Peyer's patch (tissue), 4 donors: ENCODE data around the gene SPEM2. TPM values are rescaled to one million over a fixed set of nuclear protein-coding genes. Genes with fewer than 3 reads are reported as not detected.
A peak's percentile ranks its signal among the peaks of the same experiment; 100 is the strongest.
"Not testable (repeated sequence)": the region's sequence is repeated elsewhere in the genome, so short reads cannot be mapped to it uniquely, and the experiment has no call there.

Source experiments
- DNase-seq, 3 donors: peaks; one replicate each; pipeline ENCODE4 v3.0.0-alpha.2; 2017 to 2019
- H3K27ac ChIP-seq, 4 donors: fragments of 200-600 bp; sonication (generic); one replicate each; pipeline ENCODE4 v1.5.1; 2016 to 2019
- H3K27me3 ChIP-seq, 2 donors: fragments of 200-600 bp; sonication (generic); one replicate each; pipeline ENCODE4 v1.5.1; 2019
- H3K36me3 ChIP-seq, 3 donors: fragments of 200-600 bp; sonication (generic); one replicate each; pipeline ENCODE4 v1.5.1; 2016 to 2019
- H3K4me1 ChIP-seq, 4 donors: fragments of 200-600 bp; sonication (generic); one replicate each; pipeline ENCODE4 v1.5.1; 2016 to 2019
- H3K4me3 ChIP-seq, 4 donors: fragments of 200-600 bp; sonication (generic); 1 replicate in 3 of 4; 2 replicates in 1 of 4; pipeline ENCODE4 v1.5.1; 2016 to 2019; ENCODE audit warnings: mild to moderate bottlenecking in 1 of 4
- H3K9me3 ChIP-seq, 4 donors: fragments of 200-600 bp; sonication (generic); one replicate each; pipeline ENCODE4 v1.5.1; 2016 to 2019; ENCODE audit warnings: mild to moderate bottlenecking in 1 of 4
- CTCF ChIP-seq, 6 experiments: fragments of 450-650 bp in 4 of 6; fragments of 200-600 bp in 2 of 6; sonication (generic) in 1 of 6; IDR thresholded peaks; one replicate each; pipeline ENCODE4 v1.5.1; 2017 to 2019; ENCODE audit warnings: antibody characterized with exemption in 6 of 6, mild to moderate bottlenecking in 3 of 6, moderate library complexity in 1 of 6
- POLR2A ChIP-seq, 2 donors: fragments of 450-650 bp; IDR thresholded peaks; one replicate each; pipeline ENCODE4 v1.5.1; 2017; ENCODE audit warnings: antibody characterized with exemption in 2 of 2, mild to moderate bottlenecking in 2 of 2, moderate library complexity in 2 of 2
- total RNA-seq, 4 donors: library from RNA; depleted of rRNA; stranded (reverse); fragments of >200 nt; gene quantifications; one replicate each; pipeline ENCODE4 v1.1.0, GENCODE V29; 2016

SPEM2 gene
- total RNA-seq, 4 donors from 2014 or later, result not detected

- H3K9me3 ChIP-seq, result no peaks in the 10 kb centered on the region
- no peak for TF ChIP-seq POLR2A (IDR thresholded peaks at IDR 0.05)
- TF ChIP-seq CTCF (IDR thresholded peaks at IDR 0.05), result no peak
- H3K27me3 ChIP-seq, result no peaks in the 10 kb centered on the region
- H3K4me3 ChIP-seq, result no peak overlapping the region
- H3K4me1 ChIP-seq, result peaks cover 0 to 18% (median 2%) of the 10 kb centered on the region in 4 donors
- peak overlapping the region in 2 of 4 donors; percentile 20 to 55 for H3K27ac ChIP-seq
- no peak for DNase-seq
- H3K36me3 ChIP-seq, result peaks cover 0 to 33% (median 0%) of the 10 kb centered on the region in 3 donors
These were observed 40.9 kb downstream of the SPEM2 start for GRCh38 chr17:7466318-7466638.

GRCh38 chr17:7466639-7467341, 41.4 kb downstream of the SPEM2 start:
- DNase-seq, result no peak
- no peaks in the 10 kb centered on the region for H3K9me3 ChIP-seq
- H3K27me3 ChIP-seq, result no peaks in the 10 kb centered on the region
- peaks cover 0 to 21% (median 2%) of the 10 kb centered on the region in 4 donors for H3K4me1 ChIP-seq
- peak overlapping the region in 3 of 4 donors; percentile 17 to 55 (median 20) for H3K27ac ChIP-seq
- H3K4me3 ChIP-seq, result no peak overlapping the region
- H3K36me3 ChIP-seq, result peaks cover 0 to 33% (median 0%) of the 10 kb centered on the region in 3 donors
- TF ChIP-seq CTCF (IDR thresholded peaks at IDR 0.05) (no peak), POLR2A (IDR thresholded peaks at IDR 0.05) (no peak)

GRCh38 chr17:7467498-7467897, 42.1 kb downstream of the SPEM2 start:
- no peak overlapping the region for H3K4me3 ChIP-seq
- no peaks in the 10 kb centered on the region for H3K27me3 ChIP-seq
- peak overlapping the region in 3 of 4 donors; percentile 17 to 55 (median 20) for H3K27ac ChIP-seq
- peaks cover 0 to 29% (median 0%) of the 10 kb centered on the region in 3 donors for H3K36me3 ChIP-seq
- peaks cover 0 to 24% (median 2%) of the 10 kb centered on the region in 4 donors for H3K4me1 ChIP-seq
- H3K9me3 ChIP-seq, result no peaks in the 10 kb centered on the region
- DNase-seq, result no peak
- TF ChIP-seq CTCF (IDR thresholded peaks at IDR 0.05) (no peak), POLR2A (IDR thresholded peaks at IDR 0.05) (no peak)

- peaks cover 0 to 22% (median 0%) of the 10 kb centered on the region in 3 donors for H3K36me3 ChIP-seq
- TF ChIP-seq POLR2A (IDR thresholded peaks at IDR 0.05) (no peak), CTCF (IDR thresholded peaks at IDR 0.05) (no peak)
- peaks cover 0 to 24% (median 2%) of the 10 kb centered on the region in 4 donors for H3K4me1 ChIP-seq
- no peak overlapping the region for H3K4me3 ChIP-seq
- DNase-seq, result no peak
- no peaks in the 10 kb centered on the region for H3K27me3 ChIP-seq
- H3K27ac ChIP-seq, result no peak overlapping the region
- no peaks in the 10 kb centered on the region for H3K9me3 ChIP-seq
These were observed 42.9 kb downstream of the SPEM2 start for GRCh38 chr17:7468290-7468689.

DNA sequence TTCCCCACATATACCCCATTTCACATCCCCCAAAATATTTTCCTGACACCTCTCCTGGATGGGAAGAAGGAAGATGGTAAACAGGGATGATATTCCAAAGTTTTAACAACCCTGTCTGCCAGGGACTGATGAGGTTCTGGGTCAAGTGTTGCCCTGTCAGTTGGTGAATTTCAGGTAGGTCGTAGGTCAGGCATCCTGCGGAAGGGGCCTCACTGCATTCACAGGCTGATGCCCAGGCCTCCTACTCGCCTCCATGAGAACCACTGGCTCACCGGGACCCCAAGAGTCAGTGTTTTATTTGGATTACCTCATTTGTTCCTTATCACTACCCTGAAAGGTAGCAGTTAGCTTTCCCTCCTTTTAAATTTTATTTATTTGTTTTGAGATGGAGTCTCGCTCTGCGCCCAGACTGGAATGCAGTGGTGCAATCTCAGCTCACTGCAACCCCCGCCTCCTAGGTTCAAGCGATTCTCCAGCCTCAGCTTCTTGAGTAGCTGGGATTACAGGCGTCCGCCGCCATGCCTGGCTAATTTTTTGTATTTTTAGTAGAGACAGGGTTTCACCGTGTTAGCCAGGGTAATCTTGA, 43.5 kb downstream of the SPEM2 start:
- Histone ChIP-seq H3K36me3 (peaks cover 0 to 18% (median 0%) of the 10 kb centered on the region in 3 donors), H3K27me3 (no peaks in the 10 kb centered on the region), H3K4me1 (peaks cover 0 to 24% (median 2%) of the 10 kb centered on the region in 4 donors), H3K9me3 (no peaks in the 10 kb centered on the region), H3K27ac (no peak overlapping the region), H3K4me3 (no peak overlapping the region)
- TF ChIP-seq CTCF (IDR thresholded peaks at IDR 0.05) (no peak), POLR2A (IDR thresholded peaks at IDR 0.05) (no peak)
- no peak for DNase-seq

GRCh38 chr17:7469843-7470242, 44.4 kb downstream of the SPEM2 start:
- H3K27ac ChIP-seq, H3K9me3 ChIP-seq, DNase-seq, H3K4me3 ChIP-seq, H3K27me3 ChIP-seq: not testable (repeated sequence)
- H3K36me3 ChIP-seq, result peaks cover 0 to 18% (median 0%) of the 10 kb centered on the region in 3 donors
- peaks cover 0 to 24% (median 2%) of the 10 kb centered on the region in 4 donors for H3K4me1 ChIP-seq

DNA sequence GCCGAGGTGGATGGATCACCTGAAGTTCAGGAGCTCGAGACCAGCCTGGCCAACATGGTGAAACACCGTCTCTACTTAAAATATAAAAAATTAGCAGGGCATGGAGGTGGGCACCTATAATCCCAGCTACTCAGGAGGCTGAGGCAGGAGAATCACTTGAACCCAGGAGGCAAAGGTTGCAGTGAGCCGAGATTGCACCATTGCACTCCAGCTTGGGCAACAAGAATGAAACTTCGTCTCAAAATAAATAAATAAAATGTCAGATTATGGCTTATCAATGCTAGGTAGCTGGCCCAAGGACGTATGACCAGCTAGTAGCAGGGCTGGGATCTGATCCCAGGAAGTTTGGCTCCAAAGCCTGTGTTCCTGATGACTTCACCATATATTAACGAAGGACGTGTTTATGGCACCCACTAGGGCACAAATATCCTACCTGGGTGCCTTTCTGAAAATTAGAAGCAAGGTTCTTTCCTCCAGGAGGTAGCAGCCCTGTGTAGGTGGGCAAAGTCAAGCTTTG, 45.1 kb downstream of the SPEM2 start:
- not testable (repeated sequence) for DNase-seq, H3K27me3 ChIP-seq, H3K4me3 ChIP-seq, H3K9me3 ChIP-seq, H3K27ac ChIP-seq
- H3K36me3 ChIP-seq, result peaks cover 0 to 16% (median 0%) of the 10 kb centered on the region in 3 donors
- H3K4me1 ChIP-seq, result peaks cover 0 to 28% (median 2%) of the 10 kb centered on the region in 4 donors
